ENCODE measurements around the gene BEST3.
A peak's percentile ranks its signal among the peaks of the same experiment; 100 is the strongest.
"Not testable (repeated sequence)": the region's sequence is repeated elsewhere in the genome, so short reads cannot be mapped to it uniquely, and the experiment has no call there.

Gene BEST3

DNA sequence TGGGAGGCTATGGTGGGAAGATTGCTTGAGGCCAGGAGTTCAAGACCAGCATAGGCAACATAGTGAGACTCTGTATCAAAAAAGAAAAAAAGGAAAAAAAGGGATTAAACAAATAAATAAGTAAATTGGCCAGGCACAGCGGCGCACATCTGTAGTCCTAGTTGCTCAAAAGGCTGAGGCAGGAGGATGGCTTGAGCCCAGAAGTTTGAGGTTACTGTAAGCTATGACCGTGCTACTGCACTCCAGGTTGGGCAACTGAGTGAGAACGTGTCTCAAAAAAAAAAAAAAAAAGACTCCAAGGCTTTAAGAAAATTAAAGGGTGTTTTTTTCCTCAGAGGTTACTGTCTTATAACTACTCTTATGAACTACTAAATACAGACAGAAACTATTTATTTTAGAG is 11.7 kb downstream of the BEST3 start:
- DNase-seq, result no peak

GRCh38 chr12:69686731-69687130 is 12.4 kb downstream of the BEST3 start:
- DNase-seq, result no peak

GRCh38 chr12:69685810-69686209 is 13.3 kb downstream of the BEST3 start:
- DNase-seq, result no peak

- no peak for DNase-seq
Observed at GRCh38 chr12:69684466-69684865, 14.6 kb downstream of the BEST3 start.

GRCh38 chr12:69682110-69682755 is 16.9 kb downstream of the BEST3 start:
- DNase-seq, result no peak

GRCh38 chr12:69679119-69679518 is 20.0 kb downstream of the BEST3 start:
- DNase-seq, result no peak

DNA sequence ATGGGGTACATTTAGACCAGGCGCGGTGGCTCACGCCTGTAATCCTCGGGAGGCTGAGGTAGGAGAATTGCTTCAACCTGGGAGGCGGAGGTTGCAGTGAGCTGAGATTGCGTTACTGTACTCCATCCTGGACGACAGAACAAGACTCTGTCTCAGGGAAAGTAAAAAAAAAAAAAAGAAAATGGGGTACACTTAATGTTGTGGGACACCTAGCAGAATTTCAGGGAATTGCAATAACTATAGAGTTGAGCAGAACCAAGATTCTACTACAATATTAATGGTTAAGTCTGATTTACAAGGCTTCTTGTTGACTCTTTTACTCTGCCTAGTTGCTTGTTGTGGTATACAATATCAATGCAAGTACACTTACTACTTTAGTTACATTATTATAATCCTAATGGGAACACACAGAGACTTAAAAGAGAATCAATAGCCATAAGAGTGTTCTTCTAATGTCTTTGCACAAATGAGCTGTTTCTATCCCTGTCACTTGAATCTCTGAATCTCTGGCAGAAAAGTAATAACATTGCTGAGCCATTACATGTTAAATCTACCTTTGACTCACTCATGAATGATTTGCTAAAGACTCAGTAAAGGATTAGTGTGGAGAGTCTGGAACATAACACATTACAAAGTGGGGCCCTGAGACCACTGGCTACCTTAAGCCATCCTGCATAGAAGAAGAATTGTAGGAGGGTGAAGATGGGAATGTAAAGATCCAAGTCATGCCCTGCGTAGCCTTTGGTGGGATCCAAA is 22.7 kb downstream of the BEST3 start:
- no peak for DNase-seq

- DNase-seq, result no peak
Observed at GRCh38 chr12:69672195-69672594, 26.9 kb downstream of the BEST3 start.

GRCh38 chr12:69671597-69671996 is 27.5 kb downstream of the BEST3 start:
- DNase-seq, result no peak

DNA sequence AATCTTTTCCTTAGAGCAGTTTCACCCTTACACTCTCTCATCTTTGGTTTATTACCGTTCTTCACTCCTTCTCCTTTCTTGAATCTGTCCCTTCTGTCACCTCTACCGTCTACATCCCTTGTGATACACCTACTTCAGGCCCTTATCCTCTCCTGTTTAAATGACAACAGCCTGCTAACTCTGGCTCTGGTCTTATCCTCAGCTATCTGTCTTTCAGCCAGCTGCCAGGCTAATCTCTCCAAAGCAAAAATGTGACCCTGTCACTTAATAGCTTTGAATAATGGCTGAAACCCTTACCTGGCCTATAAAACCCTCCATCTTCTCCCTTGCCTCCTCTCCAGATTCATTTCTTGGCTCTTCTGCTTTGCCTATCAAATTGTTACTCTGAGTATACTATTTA is 32.3 kb downstream of the BEST3 start:
- no peak for DNase-seq

DNA sequence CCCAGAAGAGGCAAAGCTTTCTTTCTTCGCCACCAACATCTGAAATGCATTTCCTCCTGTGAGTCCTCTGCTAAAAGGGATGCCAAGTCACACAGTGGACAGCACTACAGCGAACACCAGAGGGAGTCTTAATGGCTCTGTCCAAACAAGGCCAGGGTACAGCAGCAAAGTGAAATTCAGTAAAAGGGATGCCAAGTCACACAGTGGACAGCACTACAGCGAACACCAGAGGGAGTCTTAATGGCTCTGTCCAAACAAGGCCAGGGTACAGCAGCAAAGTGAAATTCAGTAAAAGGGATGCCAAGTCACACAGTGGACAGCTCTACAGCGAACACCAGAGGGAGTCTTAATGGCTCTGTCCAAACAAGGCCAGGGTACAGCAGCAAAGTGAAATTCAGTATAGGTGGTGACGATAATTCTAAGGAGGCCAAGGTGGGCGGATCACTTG is 34.1 kb downstream of the BEST3 start:
- not testable (repeated sequence) for DNase-seq

GRCh38 chr12:69663726-69664125 is 35.4 kb downstream of the BEST3 start:
- DNase-seq, result no peak

DNA sequence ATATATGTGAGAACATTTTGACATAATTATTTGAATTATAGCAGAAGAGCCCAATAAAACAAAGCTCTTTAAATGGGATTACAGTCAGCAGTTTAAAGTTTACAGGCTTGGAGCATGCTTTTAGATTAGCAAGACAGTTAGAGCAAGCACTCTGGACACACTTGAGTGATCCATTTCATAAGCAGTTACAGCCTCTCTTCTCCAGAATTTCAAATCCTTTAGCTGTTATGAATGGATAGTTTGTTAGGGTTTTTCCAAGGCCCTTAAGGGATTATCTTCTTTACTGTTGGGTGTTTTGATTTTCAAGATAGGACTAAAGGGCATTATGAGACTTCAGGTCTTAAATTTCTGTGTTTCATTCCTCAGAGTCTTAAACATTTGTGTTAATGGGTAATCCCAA is 36.3 kb downstream of the BEST3 start:
- no peak for DNase-seq

GRCh38 chr12:69661386-69661785 is 37.7 kb downstream of the BEST3 start:
- DNase-seq, result no peak

DNA sequence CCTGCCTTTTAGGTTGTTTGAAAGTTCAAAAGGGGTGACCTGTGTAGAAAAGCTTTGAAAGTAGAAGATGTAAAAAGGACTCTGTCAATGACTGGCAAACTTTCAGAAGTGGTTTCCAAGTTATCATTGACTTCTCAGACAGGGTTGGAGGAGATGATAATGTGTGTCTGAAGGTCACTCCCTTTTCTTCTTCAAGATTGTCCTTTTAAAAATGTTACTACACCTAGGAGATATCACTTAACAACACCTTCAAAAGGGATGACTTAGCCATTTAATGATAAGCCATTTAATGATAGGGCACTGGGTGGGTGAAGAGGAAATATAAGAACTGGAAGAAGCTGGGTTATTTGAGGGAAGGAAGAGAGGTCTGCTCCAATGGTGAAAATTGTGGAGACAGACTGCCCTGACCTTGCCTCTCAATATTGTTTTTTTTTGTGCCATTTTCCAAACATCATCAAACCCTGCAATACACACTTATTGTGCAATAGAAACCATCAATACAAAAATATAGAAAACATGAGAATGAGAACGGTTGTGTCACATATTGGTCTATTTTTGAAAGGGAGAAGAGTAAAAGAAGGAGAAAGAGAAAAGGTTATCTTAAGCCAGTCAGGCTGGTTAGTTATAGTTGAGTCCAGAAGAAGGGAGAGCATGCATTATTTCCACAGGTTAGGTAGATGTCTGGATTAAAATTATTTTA is 38.8 kb downstream of the BEST3 start:
- DNase-seq, result no peak

DNA sequence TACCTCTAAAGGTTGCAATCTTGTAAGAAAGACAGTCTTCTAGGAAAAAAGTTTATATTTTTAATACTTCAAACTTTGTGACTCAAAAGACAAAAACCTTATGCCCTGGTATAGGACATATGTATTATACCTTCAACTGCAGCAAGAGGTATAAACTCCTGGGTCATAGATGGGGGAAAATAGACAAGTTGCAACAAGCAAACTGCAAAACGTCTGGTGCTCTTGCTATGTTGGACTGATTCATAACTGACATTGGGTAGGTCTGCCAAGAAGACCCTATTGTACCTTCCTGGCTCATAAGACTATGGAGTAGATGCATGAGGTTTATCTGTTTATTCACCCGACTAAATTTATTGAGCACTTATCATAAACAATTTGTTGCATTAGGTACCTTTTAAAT is 40.9 kb downstream of the BEST3 start:
- no peak for DNase-seq

- no peak for DNase-seq
Observed at GRCh38 chr12:69657376-69658137, 41.5 kb downstream of the BEST3 start.

GRCh38 chr12:69655616-69656340 is 43.3 kb downstream of the BEST3 start:
- no peak for DNase-seq

DNA sequence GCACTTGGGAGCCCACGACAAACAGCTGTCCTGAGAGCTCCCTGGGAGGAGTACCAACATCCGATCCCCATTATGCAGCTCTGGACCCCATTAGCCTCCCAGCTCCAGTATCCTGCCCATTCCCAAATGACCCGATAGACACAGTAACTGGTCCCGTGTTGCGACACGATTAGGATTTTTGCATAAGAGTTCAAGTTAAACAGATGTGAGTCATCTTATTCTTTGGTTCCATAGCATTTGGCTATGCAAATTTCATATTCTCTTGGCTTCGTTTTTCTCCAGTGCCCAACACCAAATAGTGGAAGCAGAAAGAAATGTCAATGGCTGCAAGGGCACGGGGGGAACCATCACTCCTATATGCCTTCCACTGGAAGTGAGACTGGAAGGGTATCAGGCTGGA is 45.4 kb downstream of the BEST3 start:
- DNase-seq, result peak; percentile 24 to 64

DNA sequence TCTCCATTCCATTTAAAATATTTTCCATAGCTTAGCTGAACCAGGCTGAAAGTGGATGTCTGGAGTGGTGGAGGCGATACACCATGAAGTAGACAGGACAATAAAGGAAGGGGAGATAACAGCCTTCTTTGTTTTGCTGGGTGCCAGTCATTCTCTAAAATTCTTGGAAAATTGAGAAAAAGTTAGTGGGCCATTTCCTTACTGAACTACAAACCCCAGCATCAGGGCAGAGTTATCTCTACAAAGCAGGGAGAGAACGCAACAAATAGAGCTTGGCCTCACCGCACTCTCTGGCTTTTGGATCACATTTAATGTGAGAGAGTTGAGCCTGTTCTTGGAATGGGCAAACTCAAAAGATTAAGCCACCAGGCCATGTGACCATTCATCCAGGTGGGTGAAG is 47.2 kb downstream of the BEST3 start:
- DNase-seq, result no peak

- peak in 1 of 2 experiments; percentile 11 for DNase-seq
Observed at GRCh38 chr12:69649529-69649928, 49.6 kb downstream of the BEST3 start.

GRCh38 chr12:69648476-69648875 is 50.6 kb downstream of the BEST3 start:
- no peak for DNase-seq

DNA sequence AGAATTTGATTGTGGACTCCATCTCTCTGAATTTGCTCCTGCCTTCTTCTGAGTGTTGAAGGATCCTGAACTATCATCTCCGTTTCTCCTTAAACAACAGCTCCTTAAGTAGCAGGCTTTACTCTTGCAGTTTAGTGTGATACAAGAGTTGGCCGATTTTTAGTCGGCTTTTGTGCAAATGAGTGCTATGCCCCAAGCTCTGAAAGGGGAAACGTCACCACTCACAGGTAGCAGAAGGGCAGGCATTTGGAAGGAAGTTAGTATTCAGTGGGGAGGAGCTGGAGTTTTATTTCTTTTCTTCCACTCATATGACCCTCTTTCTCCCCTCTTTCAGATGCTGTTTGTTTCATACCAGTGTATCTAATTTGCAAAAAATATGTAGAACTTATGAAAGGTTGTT is 51.9 kb downstream of the BEST3 start:
- no peak for DNase-seq

Data from NCI-H526 (cell line).